Activated T-cell treated with anti-CD3 and anti-CD28 coated beads, Interleukin-2, amount 50 U/mL, for 24 hours (primary cell): Measurements from ENCODE around the gene SLC5A11.
"Not testable (repeated sequence)": the region's sequence is repeated elsewhere in the genome, so short reads cannot be mapped to it uniquely, and the experiment has no call there.

Source experiments
- DNase-seq: peaks from one replicate; pipeline ENCODE4 v3.0.0-alpha.2; 2020
- H3K27ac Mint-ChIP-seq: 2 replicates; pipeline ENCODE4 v1.8.0; 2020; ENCODE audit warnings: mild to moderate bottlenecking, mixed read lengths
- H3K27me3 Mint-ChIP-seq: 2 replicates; pipeline ENCODE4 v1.8.0; 2020; ENCODE audit warnings: mixed read lengths
- H3K36me3 Mint-ChIP-seq: 2 replicates; pipeline ENCODE4 v1.8.0; 2020; ENCODE audit warnings: low read depth, mixed read lengths
- H3K4me1 Mint-ChIP-seq: 2 replicates; pipeline ENCODE4 v1.8.0; 2020; ENCODE audit warnings: low read depth, mixed read lengths
- H3K4me3 Mint-ChIP-seq: 2 replicates; pipeline ENCODE4 v1.8.0; 2020; ENCODE audit warnings: mild to moderate bottlenecking, moderate library complexity, mixed read lengths
- H3K9me3 Mint-ChIP-seq: 2 replicates; pipeline ENCODE4 v1.8.0; 2020; ENCODE audit warnings: mixed read lengths

The SLC5A11 gene

DNA sequence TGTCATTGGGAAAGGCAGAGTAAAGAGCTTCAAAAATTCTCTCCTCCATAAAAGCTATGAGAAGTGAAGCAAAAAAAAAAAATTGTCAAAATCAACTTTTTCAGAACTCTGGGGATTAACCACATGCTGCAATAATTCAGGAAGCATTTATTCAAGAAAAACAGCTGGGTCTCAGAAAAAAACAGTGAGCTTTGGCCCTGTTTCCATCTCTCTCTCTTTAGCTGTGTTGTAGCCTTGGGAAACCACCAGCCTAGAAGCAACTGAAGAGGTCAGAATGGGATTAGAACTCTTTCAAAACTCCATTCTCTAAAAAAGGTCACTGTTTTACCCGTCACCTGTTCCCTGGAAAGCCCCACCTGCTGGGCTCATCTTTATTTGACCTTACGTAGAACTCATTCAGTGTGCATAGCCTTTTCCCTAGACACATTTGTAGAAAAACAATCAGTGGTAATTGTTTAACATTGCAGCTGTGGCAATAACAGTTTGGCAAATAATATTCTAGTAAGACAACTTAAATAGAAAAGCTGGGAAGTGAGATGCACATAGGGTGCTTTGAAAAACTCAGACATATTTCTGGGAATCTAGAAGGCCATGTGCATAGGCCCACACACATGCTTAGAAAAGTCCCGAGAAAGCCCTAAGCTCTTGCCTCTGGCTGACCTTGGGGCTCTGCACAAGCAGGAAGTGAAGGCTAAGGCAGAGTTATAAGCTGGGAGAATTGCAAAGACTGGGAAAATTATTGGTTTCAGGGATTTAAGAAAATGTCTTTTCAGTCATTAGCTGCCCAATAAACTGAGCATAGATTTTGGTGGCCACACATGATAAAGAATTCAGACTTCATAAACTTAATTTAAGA, 18.0 kb downstream of the SLC5A11 start:
- H3K27me3 Mint-ChIP-seq = no peaks in the 10 kb centered on the region
- H3K36me3 Mint-ChIP-seq = no peaks in the 10 kb centered on the region
- no peak for DNase-seq
- H3K27ac Mint-ChIP-seq = no peak overlapping the region
- H3K4me3 Mint-ChIP-seq = no peak overlapping the region
- no peaks in the 10 kb centered on the region for H3K4me1 Mint-ChIP-seq
- peaks cover 18% of the 10 kb centered on the region for H3K9me3 Mint-ChIP-seq

DNA sequence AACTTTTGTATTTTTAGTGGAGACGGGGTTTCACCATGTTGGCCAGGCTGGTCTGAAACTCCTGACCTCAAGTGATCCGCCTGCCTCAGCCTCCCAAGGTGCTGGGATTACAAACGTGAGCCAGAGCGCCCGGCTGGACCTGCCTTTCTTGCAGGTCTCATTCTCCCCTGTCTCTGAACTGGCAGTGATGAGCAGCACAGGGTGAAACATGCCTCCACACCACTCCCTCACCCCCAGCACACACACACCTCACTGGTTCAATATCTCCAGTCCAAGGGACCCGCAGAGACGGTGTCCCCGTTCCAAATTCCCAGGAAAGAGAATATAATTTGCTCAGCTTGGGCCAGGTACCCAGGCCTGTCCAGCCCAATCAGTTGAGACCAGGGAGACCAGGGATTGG, 23.3 kb downstream of the SLC5A11 start:
- H3K27me3 Mint-ChIP-seq = no peaks in the 10 kb centered on the region
- no peaks in the 10 kb centered on the region for H3K36me3 Mint-ChIP-seq
- H3K4me3 Mint-ChIP-seq = no peak overlapping the region
- no peak overlapping the region for H3K27ac Mint-ChIP-seq
- no peak for DNase-seq
- H3K9me3 Mint-ChIP-seq = peaks cover 9% of the 10 kb centered on the region
- H3K4me1 Mint-ChIP-seq = no peaks in the 10 kb centered on the region

DNA sequence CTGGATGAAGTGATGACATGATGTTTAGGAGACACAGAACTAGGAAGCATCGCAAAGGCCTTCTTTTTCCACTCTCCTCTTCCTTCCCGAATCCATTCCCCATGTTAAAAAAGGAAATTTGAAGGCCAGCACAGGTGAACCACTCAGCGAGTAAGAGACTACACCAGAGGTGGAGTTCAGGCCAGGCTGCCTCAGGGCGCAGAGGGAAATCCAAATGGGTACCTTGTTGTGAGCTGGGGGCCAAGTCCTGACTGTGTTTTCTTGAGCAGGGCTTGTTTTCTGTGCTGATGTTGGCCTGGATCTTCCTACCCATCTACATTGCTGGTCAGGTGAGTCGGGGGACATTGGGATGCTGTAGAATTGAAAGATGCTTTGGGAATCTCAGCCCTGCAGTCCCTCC, 26.1 kb downstream of the SLC5A11 start:
- Mint-ChIP-seq H3K27ac (no peak overlapping the region), H3K4me1 (no peaks in the 10 kb centered on the region), H3K4me3 (no peak overlapping the region), H3K27me3 (no peaks in the 10 kb centered on the region), H3K36me3 (no peaks in the 10 kb centered on the region), H3K9me3 (no peaks in the 10 kb centered on the region)
- DNase-seq = no peak

DNA sequence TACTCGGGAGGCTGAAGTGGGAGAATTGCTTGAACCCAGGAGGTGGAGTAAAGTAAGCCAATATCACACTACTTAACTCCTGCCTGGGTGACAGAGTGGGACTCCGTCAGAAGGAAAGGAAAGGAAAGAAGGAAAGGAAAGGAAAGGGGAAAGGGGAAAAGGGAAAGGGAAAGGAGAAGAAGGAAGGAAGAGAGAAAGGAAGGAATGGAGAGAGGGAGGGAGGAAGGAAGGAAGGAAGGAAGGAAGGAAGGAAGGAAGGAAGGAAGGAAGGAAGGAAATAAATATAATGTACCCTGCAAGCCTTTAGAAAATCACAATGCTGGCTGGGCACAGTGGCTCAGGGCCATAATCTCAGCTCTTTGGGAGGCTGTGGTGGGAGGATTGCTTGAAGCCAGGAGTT, 27.3 kb downstream of the SLC5A11 start:
- Mint-ChIP-seq H3K36me3 (no peaks in the 10 kb centered on the region), H3K27me3 (no peaks in the 10 kb centered on the region), H3K9me3 (no peaks in the 10 kb centered on the region), H3K4me1 (no peaks in the 10 kb centered on the region), H3K4me3 (no peak overlapping the region), H3K27ac (no peak overlapping the region)
- DNase-seq = no peak

DNA sequence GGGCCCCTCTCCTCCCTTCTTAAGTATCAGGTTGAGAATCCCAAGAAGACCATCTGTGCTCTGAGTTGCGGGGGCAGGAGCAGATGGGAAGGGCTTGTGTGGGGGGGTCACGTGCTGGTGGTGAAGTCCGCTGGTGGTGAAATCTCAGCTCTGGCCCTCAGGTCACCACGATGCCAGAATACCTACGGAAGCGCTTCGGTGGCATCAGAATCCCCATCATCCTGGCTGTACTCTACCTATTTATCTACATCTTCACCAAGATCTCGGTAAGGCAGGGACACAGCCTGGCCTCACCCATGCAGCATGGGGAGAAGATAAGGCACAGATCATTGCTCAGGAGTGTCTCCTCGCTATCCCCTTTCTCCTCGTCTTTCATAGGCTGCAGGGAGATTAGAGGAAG, 29.7 kb downstream of the SLC5A11 start:
- H3K9me3 Mint-ChIP-seq = no peaks in the 10 kb centered on the region
- H3K4me1 Mint-ChIP-seq = no peaks in the 10 kb centered on the region
- no peak for DNase-seq
- no peaks in the 10 kb centered on the region for H3K36me3 Mint-ChIP-seq
- H3K27me3 Mint-ChIP-seq = no peaks in the 10 kb centered on the region
- no peak overlapping the region for H3K4me3 Mint-ChIP-seq
- no peak overlapping the region for H3K27ac Mint-ChIP-seq

DNA sequence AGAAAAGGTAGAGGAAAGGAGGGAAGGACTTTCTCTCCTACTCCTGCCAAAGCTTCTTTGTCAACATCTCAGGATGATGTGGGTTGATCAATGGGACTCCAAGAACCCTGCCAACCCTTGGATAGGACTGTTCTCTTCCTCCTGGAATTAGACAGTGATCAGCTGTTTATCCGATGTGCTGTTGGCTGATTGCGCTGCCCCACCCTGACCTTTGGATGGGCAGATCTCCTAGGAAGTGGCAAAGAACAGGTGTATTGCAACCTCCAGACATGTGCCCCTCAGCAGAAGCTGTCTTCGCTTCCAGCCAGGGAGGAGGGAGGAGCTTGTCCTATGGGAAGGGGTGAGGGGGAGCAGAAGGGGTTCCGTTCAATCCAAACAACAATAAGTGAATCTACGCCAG, 30.5 kb downstream of the SLC5A11 start:
- no peaks in the 10 kb centered on the region for H3K9me3 Mint-ChIP-seq
- no peaks in the 10 kb centered on the region for H3K36me3 Mint-ChIP-seq
- H3K27me3 Mint-ChIP-seq = no peaks in the 10 kb centered on the region
- H3K4me1 Mint-ChIP-seq = no peaks in the 10 kb centered on the region
- no peak overlapping the region for H3K27ac Mint-ChIP-seq
- no peak for DNase-seq
- no peak overlapping the region for H3K4me3 Mint-ChIP-seq

DNA sequence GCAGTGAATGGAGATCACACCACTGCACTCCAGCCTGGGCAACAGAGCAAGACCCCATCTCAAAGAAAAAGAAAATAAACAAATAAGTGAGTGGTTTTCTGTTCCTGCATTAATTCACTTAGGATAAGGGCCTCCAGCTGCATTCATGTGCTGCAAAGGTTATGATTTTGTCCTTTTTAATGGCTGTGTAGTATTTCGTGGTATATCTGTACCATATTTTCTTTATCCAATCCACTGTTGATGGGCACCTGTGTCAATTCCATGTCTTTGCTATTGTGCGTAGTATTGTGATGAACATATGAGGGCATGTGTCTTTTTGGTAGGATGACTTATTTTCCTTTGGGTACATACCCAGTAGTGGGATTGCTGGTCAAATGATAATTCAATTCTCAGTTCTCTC, 33.9 kb downstream of the SLC5A11 start:
- no peaks in the 10 kb centered on the region for H3K36me3 Mint-ChIP-seq
- DNase-seq = no peak
- no peak overlapping the region for H3K4me3 Mint-ChIP-seq
- no peaks in the 10 kb centered on the region for H3K4me1 Mint-ChIP-seq
- no peak overlapping the region for H3K27ac Mint-ChIP-seq
- no peaks in the 10 kb centered on the region for H3K27me3 Mint-ChIP-seq
- H3K9me3 Mint-ChIP-seq = no peaks in the 10 kb centered on the region

DNA sequence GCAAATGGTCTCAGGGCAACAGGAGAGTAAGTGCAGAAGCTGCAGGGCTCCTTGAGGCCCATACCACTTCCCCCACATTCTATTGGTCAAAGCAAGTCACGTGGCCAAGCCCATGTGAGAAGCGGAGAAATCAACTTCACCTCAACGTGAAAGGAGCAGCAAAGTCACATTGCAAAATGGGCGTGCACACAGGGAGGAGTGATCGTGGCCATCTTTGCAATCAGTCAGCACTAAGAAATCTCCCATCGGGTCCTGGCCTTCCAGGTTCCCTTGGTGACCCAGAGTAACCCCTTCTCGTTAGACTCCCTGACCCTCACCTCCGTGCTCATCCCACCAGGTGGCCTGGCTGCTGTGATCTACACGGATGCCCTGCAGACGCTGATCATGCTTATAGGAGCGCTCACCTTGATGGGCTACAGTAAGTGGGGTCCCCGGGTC, 38.0 kb downstream of the SLC5A11 start:
- Mint-ChIP-seq H3K4me3 (no peak overlapping the region), H3K27me3 (no peaks in the 10 kb centered on the region), H3K4me1 (no peaks in the 10 kb centered on the region), H3K27ac (no peak overlapping the region), H3K9me3 (no peaks in the 10 kb centered on the region), H3K36me3 (no peaks in the 10 kb centered on the region)
- DNase-seq = no peak

DNA sequence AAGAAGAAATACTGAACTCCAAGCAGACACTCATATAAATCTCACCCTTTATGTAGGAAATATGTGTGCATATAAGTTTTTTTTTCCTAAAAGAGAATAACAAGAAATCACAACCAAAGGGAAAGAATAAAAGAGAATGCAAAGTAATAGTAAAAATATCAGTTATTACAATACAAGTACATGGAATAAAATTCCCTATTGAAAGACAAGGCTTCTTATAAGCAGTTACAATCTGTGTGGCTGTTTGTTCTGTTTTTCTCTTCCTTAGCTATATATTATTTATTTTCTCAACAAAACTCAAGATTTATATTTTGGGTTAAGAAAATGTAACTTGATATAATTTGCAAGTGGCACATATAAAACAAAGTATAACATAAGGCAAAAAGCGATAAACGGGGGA, 41.7 kb downstream of the SLC5A11 start:
- no peaks in the 10 kb centered on the region for H3K9me3 Mint-ChIP-seq
- no peak overlapping the region for H3K4me3 Mint-ChIP-seq
- no peak for DNase-seq
- no peak overlapping the region for H3K27ac Mint-ChIP-seq
- peaks cover 11% of the 10 kb centered on the region for H3K27me3 Mint-ChIP-seq
- no peaks in the 10 kb centered on the region for H3K4me1 Mint-ChIP-seq
- H3K36me3 Mint-ChIP-seq = no peaks in the 10 kb centered on the region

DNA sequence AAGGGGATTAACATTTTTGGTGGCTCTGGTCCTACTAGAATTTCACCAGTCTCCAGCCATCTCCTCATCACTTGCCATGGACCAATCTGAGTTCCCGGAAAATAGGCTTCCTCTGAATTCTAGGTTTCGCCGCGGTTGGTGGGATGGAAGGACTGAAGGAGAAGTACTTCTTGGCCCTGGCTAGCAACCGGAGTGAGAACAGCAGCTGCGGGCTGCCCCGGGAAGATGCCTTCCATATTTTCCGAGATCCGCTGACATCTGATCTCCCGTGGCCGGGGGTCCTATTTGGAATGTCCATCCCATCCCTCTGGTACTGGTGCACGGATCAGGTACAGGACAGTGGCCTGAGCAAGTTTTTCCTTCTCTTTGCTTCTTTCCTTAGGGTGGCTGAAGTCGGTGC, 45.0 kb downstream of the SLC5A11 start:
- Mint-ChIP-seq H3K36me3 (no peaks in the 10 kb centered on the region), H3K4me1 (no peaks in the 10 kb centered on the region), H3K27ac (no peak overlapping the region), H3K9me3 (no peaks in the 10 kb centered on the region), H3K27me3 (peaks cover 11% of the 10 kb centered on the region), H3K4me3 (no peak overlapping the region)
- no peak for DNase-seq

DNA sequence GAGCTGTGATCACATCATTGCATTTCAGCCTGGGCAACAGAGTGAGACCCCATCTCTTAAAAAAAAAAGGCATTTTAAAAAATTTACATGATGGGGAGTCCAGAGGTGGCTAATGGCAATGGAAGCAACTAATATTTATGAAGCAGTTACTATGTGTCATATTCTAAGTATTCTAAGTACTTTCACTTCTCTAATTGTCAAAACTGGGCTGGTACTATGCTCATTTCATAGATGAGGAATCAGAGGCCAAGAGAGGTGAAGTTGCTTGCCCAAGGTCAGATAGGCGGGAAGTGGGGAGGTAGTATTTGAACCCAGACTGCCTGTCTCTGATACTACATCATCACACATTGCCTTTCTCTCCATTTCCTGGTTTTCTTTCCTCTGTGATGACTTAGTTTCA, 50.7 kb downstream of the SLC5A11 start:
- no peak overlapping the region for H3K27ac Mint-ChIP-seq
- H3K36me3 Mint-ChIP-seq = no peaks in the 10 kb centered on the region
- peaks cover 2% of the 10 kb centered on the region for H3K9me3 Mint-ChIP-seq
- DNase-seq = no peak
- H3K4me1 Mint-ChIP-seq = no peaks in the 10 kb centered on the region
- no peaks in the 10 kb centered on the region for H3K27me3 Mint-ChIP-seq
- H3K4me3 Mint-ChIP-seq = no peak overlapping the region

DNA sequence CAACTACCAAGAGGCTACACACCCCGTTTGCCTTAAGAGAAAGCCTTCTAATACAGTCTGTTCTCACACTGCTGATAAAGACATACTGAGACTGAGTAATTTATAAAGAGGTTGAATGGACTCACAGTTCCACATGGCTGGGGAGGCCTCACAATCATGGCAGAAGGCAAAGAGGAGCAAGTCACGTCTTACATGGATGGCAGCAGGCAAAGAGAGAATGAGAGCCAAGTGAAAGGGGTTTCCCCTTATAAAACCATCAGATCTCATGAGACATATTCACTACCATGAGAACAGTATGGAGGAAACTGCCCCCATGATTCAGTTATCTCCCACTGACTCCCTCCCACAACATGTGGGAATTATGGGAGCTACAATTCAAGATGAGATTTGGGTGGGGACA, 51.8 kb downstream of the SLC5A11 start:
- H3K36me3 Mint-ChIP-seq, DNase-seq, H3K4me1 Mint-ChIP-seq, H3K27me3 Mint-ChIP-seq, H3K4me3 Mint-ChIP-seq, H3K9me3 Mint-ChIP-seq, H3K27ac Mint-ChIP-seq: not testable (repeated sequence)

DNA sequence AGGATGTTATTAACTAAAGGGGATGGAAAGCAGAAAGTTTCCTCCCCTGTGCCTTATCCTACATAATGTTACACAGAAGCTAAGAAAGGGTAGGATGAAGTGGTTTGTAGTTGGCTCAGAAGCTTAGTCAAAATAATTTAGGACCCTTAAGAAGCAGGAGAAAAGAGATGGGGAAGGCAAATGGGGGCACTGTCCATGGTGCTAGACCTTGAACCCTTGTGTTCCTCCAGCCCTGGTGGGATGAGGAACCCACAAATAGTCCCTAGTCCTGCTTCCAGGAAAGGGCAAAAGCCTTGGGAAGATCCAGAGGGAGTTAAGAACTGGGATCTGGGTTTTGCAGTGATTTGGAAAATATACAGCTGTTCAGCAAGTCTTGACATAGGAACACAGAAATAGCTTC, 54.5 kb downstream of the SLC5A11 start:
- no peak overlapping the region for H3K27ac Mint-ChIP-seq
- H3K9me3 Mint-ChIP-seq = peaks cover 2% of the 10 kb centered on the region
- H3K4me1 Mint-ChIP-seq = no peaks in the 10 kb centered on the region
- no peak overlapping the region for H3K4me3 Mint-ChIP-seq
- DNase-seq = no peak
- H3K36me3 Mint-ChIP-seq = no peaks in the 10 kb centered on the region
- H3K27me3 Mint-ChIP-seq = no peaks in the 10 kb centered on the region

DNA sequence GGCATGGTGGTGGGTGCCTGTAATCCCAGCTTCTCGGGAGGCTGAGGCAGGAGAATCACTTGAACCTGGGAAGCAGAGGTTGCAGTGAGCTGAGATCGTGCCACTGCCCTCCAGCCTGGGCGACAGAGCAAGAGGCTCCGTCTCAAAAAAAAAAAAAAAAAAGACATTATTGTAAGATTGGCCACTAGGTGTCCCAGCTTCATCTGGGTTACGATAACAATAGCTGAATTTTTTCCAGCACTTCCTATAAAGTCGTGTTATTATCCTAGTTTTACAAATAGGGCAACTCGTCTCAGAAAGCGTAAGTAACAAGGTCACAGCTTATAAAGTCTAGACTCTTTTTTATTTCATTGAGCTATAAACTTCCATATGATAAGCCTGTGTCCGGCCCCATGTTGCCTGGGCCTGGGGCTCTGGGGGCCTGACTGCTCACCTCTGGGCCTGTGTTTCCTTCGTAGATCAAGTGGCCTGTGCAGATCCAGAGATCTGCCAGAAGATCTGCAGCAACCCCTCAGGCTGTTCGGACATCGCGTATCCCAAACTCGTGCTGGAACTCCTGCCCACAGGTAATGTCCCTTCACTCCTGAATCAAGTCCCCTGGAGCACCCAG, 60.5 kb downstream of the SLC5A11 start:
- no peak for DNase-seq
- Mint-ChIP-seq H3K9me3 (no peaks in the 10 kb centered on the region), H3K27ac (no peak overlapping the region), H3K27me3 (no peaks in the 10 kb centered on the region), H3K36me3 (no peaks in the 10 kb centered on the region), H3K4me1 (peaks cover 3% of the 10 kb centered on the region), H3K4me3 (no peak overlapping the region)

DNA sequence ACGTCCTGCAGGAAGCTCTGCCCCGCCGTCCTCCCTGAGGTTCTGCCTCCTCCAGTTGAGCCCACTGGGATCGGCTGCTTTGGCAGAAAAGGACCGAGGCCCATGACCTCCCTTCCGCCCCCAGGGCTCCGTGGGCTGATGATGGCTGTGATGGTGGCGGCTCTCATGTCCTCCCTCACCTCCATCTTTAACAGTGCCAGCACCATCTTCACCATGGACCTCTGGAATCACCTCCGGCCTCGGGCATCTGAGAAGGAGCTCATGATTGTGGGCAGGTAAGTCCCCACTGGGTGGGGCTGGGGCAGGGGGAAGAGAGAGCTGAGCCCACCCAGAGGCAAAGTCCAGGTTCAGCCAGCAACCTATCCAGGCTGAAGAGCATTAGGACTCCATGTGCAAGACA, 61.1 kb downstream of the SLC5A11 start:
- no peak for DNase-seq
- H3K9me3 Mint-ChIP-seq = no peaks in the 10 kb centered on the region
- no peak overlapping the region for H3K27ac Mint-ChIP-seq
- H3K4me3 Mint-ChIP-seq = no peak overlapping the region
- H3K4me1 Mint-ChIP-seq = peaks cover 3% of the 10 kb centered on the region
- H3K36me3 Mint-ChIP-seq = no peaks in the 10 kb centered on the region
- no peaks in the 10 kb centered on the region for H3K27me3 Mint-ChIP-seq
